ENCODE measurements around the gene ACO2. TPM values are rescaled to one million over a fixed set of nuclear protein-coding genes. Genes with fewer than 3 reads are reported as not detected.

Gene ACO2
- total RNA-seq, 1 experiment from 2014 or later = 66.6 TPM

DNA sequence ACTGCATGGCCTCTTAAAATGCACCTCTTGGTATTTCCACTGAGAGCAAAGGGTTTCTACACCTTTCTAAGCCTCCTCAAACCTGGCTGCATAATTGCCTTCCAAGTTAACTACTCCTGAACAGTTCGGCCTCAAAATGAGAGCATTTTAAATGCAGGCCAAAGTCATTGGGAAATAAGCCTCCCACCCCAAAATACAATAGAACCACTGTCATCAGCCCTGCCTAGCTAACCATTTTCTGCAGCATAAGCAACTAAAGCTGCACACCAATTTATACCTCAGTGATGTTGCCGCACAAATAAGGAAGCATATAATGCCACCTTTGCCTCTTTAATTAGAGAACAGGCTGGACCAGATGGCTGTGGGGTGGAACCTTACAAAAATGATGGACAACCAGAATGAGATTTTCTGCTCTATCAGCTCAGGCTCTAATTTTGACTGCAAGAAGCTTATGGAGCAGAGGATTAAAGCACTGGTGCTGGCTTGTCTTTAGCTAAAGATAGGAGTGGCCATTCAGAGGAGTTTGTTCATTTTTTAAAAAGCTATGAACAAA, 26.6 kb upstream of the ACO2 start:
- Histone ChIP-seq H2BK20ac (ENCODE audit: low read depth, low read length, poor library complexity, severe bottlenecking) (no peak overlapping the region), H2AK5ac (ENCODE audit: insufficient read length, low read length) (no peak overlapping the region), H3K79me1 (ENCODE audit: insufficient read depth, low read depth, low read length, poor library complexity, severe bottlenecking) (peaks cover 4% of the 10 kb centered on the region), H4K5ac (ENCODE audit: insufficient read length, low read depth, low read length) (no peak overlapping the region), H3K14ac (ENCODE audit: insufficient read depth, low read length) (no peak overlapping the region), H4K8ac (replicated peaks; ENCODE audit: insufficient read length, low read depth, low read length) (no peak overlapping the region), H3K56ac (ENCODE audit: insufficient read length, low read depth, low read length) (no peak overlapping the region), H3T11ph (ENCODE audit: low read length) (no peak overlapping the region), H2BK5ac (ENCODE audit: insufficient read length, low read length) (no peak overlapping the region), H2BK15ac (ENCODE audit: low read depth, low read length) (no peak overlapping the region), H2BK120ac (ENCODE audit: low read depth, low read length, poor library complexity, severe bottlenecking) (no peak overlapping the region), H3K23me2 (ENCODE audit: insufficient read length, low read depth, low read length, poor library complexity, severe bottlenecking) (peaks cover 19% of the 10 kb centered on the region), H4K91ac (ENCODE audit: insufficient read length, low read depth, low read length) (no peak overlapping the region), H3K79me2 (ENCODE audit: insufficient read depth, low read length) (peaks cover 24% of the 10 kb centered on the region; the same call in 1 of the 2 replicates), H3K23ac (ENCODE audit: insufficient read length, low read depth, low read length) (no peak overlapping the region), H3K9ac (ENCODE audit: extremely low read depth, insufficient read length, low read length) (no peak overlapping the region), H2AFZ (ENCODE audit: low read length) (no peak overlapping the region), H3K4me2 (ENCODE audit: insufficient read depth, insufficient read length, low read length) (no peak overlapping the region), H3K27ac (ENCODE audit: insufficient read length, low read depth, low read length) (no peak overlapping the region), H3K4ac (ENCODE audit: low read depth, low read length) (no peak overlapping the region), H2BK12ac (ENCODE audit: insufficient read length, low read depth, low read length) (no peak overlapping the region), H4K20me1 (ENCODE audit: control insufficient read depth, insufficient read depth, insufficient read length) (no peaks in the 10 kb centered on the region), H3K27me3 (ENCODE audit: insufficient read depth, low read length) (no peaks in the 10 kb centered on the region), H3K9me3 (ENCODE audit: control insufficient read depth, low read depth, low read length) (no peaks in the 10 kb centered on the region), H3K4me1 (ENCODE audit: insufficient read depth, low read length) (no peaks in the 10 kb centered on the region), H3K18ac (ENCODE audit: insufficient read length, low read depth, low read length) (no peak overlapping the region)
- H3K4me3 Mint-ChIP-seq = peak overlapping the region; percentile 96; a peak in 2 of 5 replicates
- peaks cover 5 to 16% of the 10 kb centered on the region in 2 experiments; a peak in 3 of 4 replicates for H3K4me1 Mint-ChIP-seq
- peaks cover 23 to 73% (median 55%) of the 10 kb centered on the region in 3 experiments for H3K36me3 Mint-ChIP-seq (ENCODE audit: insufficient read depth in 1 of 3, low read depth in 3 of 3)
- WGBS (ENCODE audit: extremely low coverage, insufficient read length, low lambda C conversion rate) = no CpG with 5 or more reads among the region's 2 CpGs
- TF ChIP-seq, protein P1, sequence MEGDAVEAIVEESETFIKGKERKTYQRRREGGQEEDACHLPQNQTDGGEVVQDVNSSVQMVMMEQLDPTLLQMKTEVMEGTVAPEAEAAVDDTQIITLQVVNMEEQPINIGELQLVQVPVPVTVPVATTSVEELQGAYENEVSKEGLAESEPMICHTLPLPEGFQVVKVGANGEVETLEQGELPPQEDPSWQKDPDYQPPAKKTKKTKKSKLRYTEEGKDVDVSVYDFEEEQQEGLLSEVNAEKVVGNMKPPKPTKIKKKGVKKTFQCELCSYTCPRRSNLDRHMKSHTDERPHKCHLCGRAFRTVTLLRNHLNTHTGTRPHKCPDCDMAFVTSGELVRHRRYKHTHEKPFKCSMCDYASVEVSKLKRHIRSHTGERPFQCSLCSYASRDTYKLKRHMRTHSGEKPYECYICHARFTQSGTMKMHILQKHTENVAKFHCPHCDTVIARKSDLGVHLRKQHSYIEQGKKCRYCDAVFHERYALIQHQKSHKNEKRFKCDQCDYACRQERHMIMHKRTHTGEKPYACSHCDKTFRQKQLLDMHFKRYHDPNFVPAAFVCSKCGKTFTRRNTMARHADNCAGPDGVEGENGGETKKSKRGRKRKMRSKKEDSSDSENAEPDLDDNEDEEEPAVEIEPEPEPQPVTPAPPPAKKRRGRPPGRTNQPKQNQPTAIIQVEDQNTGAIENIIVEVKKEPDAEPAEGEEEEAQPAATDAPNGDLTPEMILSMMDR (conservative IDR thresholded peaks at IDR 0.05) = no peak
- peak overlapping the region in 1 of 3 experiments; percentile 81; a peak in 2 of 7 replicates for H3K27ac Mint-ChIP-seq
- DNase-seq = no peak
- H3K27me3 Mint-ChIP-seq (ENCODE audit: low read depth) = peaks cover 2% of the 10 kb centered on the region; the same call in 1 of the 2 replicates
- H3K9me3 Mint-ChIP-seq = no peaks in the 10 kb centered on the region

All from H9 (cell line).